Epithelial cell of esophagus (primary cell): Measurements from ENCODE around the gene CAV1.

Source experiments
- DNase-seq: peaks from one replicate; pipeline ENCODE4 v3.0.0; 2010; ENCODE audit warnings: low read depth
- H3K4me3 ChIP-seq: 2 replicates; pipeline ENCODE4 v1.5.1; 2011; ENCODE audit warnings: mild to moderate bottlenecking, low read length, control low read depth
- TF ChIP-seq, protein P1 (sequence below): IDR thresholded peaks from 2 replicates; pipeline ENCODE4 v1.5.1; 2011; ENCODE audit warnings: low read depth, mild to moderate bottlenecking, low read length, control low read depth, inconsistent platforms; ENCODE audit not compliant: insufficient read depth; ENCODE audit errors: missing control alignments

The CAV1 gene

DNA sequence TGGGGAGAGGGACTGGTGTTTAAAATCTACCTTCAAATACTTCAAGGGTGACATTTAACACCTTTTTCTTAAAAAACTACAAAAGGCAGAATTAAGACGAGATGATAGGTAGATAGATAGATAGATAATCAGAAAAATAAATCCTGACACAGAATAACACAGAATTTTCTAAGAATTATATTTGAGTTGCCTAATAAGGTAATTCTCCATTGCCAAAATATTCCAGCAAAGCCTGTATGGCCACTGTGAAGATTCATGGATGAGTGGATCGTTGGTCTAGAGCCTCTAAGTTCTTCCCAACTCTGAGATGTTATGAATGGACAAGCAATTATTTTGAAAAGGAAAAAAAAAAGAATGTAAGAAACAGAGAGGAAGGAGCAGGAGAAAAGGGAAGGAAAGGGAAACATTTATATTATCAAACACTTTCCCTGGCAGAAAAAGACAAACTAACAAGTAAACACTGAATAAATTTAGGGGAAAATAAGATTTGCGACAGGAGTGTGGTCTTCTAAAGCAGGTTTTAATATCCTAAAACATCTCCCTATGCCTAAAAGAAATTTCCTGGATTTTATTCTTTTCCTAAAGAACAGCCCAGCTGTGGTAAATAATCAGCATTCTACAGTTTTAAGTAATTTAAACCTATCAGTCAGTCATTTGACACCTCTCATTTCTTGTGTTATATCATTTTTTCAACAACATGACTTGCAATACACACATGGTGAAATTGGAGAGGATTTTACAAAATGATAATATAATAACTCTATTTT lies 32.8 kb upstream of the CAV1 start:
- DNase-seq, result no peak
- TF ChIP-seq, protein P1, sequence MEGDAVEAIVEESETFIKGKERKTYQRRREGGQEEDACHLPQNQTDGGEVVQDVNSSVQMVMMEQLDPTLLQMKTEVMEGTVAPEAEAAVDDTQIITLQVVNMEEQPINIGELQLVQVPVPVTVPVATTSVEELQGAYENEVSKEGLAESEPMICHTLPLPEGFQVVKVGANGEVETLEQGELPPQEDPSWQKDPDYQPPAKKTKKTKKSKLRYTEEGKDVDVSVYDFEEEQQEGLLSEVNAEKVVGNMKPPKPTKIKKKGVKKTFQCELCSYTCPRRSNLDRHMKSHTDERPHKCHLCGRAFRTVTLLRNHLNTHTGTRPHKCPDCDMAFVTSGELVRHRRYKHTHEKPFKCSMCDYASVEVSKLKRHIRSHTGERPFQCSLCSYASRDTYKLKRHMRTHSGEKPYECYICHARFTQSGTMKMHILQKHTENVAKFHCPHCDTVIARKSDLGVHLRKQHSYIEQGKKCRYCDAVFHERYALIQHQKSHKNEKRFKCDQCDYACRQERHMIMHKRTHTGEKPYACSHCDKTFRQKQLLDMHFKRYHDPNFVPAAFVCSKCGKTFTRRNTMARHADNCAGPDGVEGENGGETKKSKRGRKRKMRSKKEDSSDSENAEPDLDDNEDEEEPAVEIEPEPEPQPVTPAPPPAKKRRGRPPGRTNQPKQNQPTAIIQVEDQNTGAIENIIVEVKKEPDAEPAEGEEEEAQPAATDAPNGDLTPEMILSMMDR, result no peak

DNA sequence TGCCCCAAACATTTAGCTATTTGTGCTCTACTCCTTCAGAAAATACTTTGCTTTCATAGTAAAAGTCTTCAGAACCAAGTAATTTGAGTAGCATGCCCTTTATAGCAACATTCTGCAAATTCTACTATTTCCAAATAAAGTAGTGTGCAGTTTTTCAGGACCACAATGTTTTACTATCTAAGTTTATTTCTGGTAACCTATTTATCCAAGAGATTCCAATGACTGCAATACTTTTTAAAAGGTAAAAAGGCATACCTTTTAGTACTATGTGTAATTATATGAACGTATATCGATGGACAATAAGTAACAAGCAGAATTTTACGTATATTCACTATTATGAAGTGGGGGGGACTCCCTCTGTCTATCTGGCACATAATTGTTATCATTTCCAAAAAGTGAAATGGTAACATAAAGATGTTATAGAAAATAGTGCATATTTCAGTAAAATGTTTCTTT lies 32.2 kb upstream of the CAV1 start:
- no peak overlapping the region for H3K4me3 ChIP-seq
- TF ChIP-seq, protein P1, result no peak
- no peak for DNase-seq

More for the DNA sequence above, 32.8 kb upstream of the CAV1 start:
- no peak overlapping the region for H3K4me3 ChIP-seq

DNA sequence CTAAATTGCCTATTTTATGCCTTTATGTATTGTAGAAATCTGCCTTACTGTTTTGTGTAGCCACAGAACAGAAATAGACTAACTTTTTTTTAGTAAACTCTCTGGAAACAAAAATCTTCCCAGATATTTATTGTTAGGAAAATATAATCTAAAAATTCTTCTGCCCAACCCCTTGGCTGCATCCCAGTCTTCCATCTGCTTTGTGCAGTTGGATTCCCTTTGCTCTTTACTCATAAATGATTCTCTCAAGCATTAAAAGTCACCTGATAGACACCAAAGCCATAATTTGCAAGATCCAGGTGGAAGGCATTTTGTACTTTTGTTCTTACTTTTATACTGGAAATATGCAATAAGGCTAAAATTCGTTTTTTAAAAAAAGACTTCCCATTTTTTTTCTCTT lies 31.4 kb upstream of the CAV1 start:
- TF ChIP-seq, protein P1, result no peak
- no peak overlapping the region for H3K4me3 ChIP-seq
- DNase-seq, result no peak

DNA sequence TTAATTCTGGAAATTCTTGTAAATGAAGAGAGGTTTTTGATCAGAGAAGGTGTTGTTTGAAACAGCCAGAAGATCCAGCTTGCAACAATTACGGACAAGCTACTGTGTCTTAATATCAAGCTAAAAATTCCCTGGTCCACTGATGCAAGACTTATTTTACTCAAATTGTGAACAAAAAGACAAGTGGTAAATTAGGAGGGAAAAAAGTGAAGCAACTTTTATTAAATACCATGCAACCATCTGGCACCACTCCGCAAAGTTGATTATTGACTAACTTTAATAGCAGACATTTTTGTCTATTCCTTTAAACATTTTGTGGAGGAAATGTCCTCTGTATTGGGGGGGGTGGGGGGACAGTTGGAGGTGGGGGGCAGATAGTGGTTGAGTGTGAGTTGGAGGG lies 30.4 kb upstream of the CAV1 start:
- no peak overlapping the region for H3K4me3 ChIP-seq
- DNase-seq, result no peak
- TF ChIP-seq, protein P1, result no peak

DNA sequence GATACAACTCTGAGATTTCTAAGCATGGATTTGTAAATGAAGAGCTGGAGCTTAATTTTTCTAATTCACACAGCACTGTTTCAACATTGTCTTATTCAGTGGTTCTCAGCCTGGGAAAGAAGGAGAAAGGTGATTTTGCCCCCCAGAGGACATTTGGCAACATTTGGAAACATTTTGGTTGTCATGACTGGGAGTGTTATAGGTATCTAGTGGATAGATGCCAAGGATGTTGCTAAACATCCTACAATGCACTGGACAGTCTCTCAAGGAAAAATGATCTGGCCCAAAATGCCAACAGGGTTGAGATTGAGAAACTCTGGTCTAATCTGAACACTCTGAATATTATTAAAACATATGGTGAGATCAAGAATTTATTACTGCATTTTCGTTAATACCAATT lies 29.1 kb upstream of the CAV1 start:
- peak; percentile 60 for DNase-seq
- H3K4me3 ChIP-seq, result no peak overlapping the region
- TF ChIP-seq, protein P1, result no peak

DNA sequence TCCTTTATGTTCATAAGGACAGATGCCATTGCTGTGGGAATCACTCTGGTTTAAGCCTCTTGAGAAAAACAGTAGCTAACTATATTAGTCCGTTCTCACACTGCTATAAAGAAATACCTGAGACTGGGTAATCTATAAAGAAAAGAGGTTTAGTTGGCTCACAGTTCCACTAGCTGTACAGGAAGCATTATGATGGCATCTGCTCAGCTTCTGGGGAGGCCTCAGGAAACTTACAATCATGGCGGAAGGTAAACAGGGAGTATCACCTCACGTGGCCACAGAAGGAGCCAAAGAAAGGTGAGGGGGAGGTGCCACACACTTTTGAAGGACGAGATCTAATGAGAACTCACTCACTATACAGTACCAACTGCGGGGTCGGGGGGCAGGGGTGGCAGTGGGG lies 28.2 kb upstream of the CAV1 start:
- no peak overlapping the region for H3K4me3 ChIP-seq
- DNase-seq, result no peak
- TF ChIP-seq, protein P1, result no peak

DNA sequence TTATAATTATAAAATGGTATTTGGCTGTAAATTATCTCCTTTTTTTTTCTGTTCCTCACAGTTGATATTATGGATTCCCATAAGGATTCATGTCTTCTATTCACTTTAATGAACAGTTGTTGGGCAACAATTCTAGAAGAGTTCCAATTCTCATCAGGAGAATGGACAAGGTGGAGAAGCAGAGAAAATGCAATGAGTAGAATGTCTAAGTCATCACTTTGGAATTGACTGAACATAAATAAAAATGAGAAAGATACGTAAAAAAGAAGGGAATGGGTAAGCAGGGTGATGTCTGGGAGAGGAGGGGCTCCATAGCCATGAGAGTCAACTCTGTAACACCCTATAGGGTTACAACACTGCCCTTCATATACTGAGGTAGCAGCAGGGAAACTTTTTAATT lies 27.1 kb upstream of the CAV1 start:
- no peak overlapping the region for H3K4me3 ChIP-seq
- TF ChIP-seq, protein P1, result no peak
- no peak for DNase-seq
